K562 (cell line): ENCODE results near the gene HOXB3. TPM values are rescaled to one million over a fixed set of nuclear protein-coding genes. Genes with fewer than 3 reads are reported as not detected.

ENCODE experiments used
- ASH1L ChIP-seq: fragments of 450-650 bp; IDR thresholded peaks from 2 replicates; pipeline ENCODE4 v1.6.1; 2018; ENCODE audit warnings: borderline replicate concordance, mild to moderate bottlenecking, low read depth; ENCODE audit not compliant: partially characterized antibody
- BMI1 ChIP-seq: fragments of 150-350 bp; IDR thresholded peaks from 2 replicates; pipeline ENCODE4 v1.6.1; 2014; ENCODE audit warnings: low read length
- CBFA2T3 ChIP-seq: fragments of 450-650 bp; IDR thresholded peaks from 2 replicates; pipeline ENCODE4 v1.6.1; 2017
- CXXC5 ChIP-seq: fragments of 250-450 bp; sonication (Bioruptor Pico); IDR thresholded peaks from 2 replicates; pipeline ENCODE4 v1.8.0; 2022; ENCODE audit warnings: inconsistent platforms, mild to moderate bottlenecking, moderate library complexity
- E2F3 ChIP-seq: fragments of 250-450 bp; sonication (Bioruptor Pico); IDR thresholded peaks from 2 replicates; pipeline ENCODE4 v1.4.0; 2020; ENCODE audit warnings: mild to moderate bottlenecking
- GABPB2 ChIP-seq: fragments of 250-450 bp; sonication (Bioruptor Pico); conservative IDR thresholded peaks from 2 replicates; pipeline ENCODE4 v1.5.1; 2021; ENCODE audit warnings: mild to moderate bottlenecking
- HMG20A ChIP-seq: fragments of 450-650 bp; formaldehyde crosslinking; conservative IDR thresholded peaks from 2 replicates; pipeline ENCODE4 v1.4.0; 2020; ENCODE audit warnings: mild to moderate bottlenecking, mixed read lengths
- HNRNPLL ChIP-seq: fragments of 200-400 bp; formaldehyde crosslinking; IDR thresholded peaks from 2 replicates; pipeline ENCODE4 v1.6.1; 2017; ENCODE audit warnings: low read length, low read depth, mild to moderate bottlenecking; ENCODE audit not compliant: poor library complexity, severe bottlenecking
- KDM5B ChIP-seq: fragments of 200-600 bp; sonication (generic); IDR thresholded peaks from 2 replicates; pipeline ENCODE4 v1.6.1; 2012; ENCODE audit warnings: low read depth, mild to moderate bottlenecking, moderate library complexity, low read length, control low read depth, inconsistent platforms; ENCODE audit not compliant: insufficient replicate concordance
- MBD2 ChIP-seq: sonication (generic); IDR thresholded peaks from 2 replicates; pipeline ENCODE4 v1.6.1; 2016; ENCODE audit warnings: low read depth, borderline replicate concordance
- MCM7 ChIP-seq, 2 experiments: fragments of 450-650 bp; IDR thresholded peaks; 2 replicates each; pipeline ENCODE4 v1.6.1; 2016 to 2018
- NELFE ChIP-seq: IDR thresholded peaks from 2 replicates; pipeline ENCODE4 v1.6.1; 2011; ENCODE audit warnings: mild to moderate bottlenecking; ENCODE audit not compliant: insufficient read depth, insufficient read length
- NEUROD1 ChIP-seq: fragments of 150-350 bp; IDR thresholded peaks from 2 replicates; pipeline ENCODE4 v1.6.1; 2014; ENCODE audit warnings: borderline replicate concordance, low read length, low read depth; ENCODE audit not compliant: partially characterized antibody
- NFE2 ChIP-seq: IDR thresholded peaks from 2 replicates; pipeline ENCODE4 v1.6.1; 2014; ENCODE audit warnings: antibody characterized with exemption, low read depth
- PHF20 ChIP-seq: fragments of 450-650 bp; IDR thresholded peaks from 2 replicates; pipeline ENCODE4 v1.6.1; 2018; ENCODE audit not compliant: partially characterized antibody
- PHF8 ChIP-seq: fragments of 200-600 bp; sonication (generic); IDR thresholded peaks from 2 replicates; pipeline ENCODE4 v1.6.1; 2012; ENCODE audit warnings: mixed run types, mild to moderate bottlenecking, inconsistent platforms, low read length, moderate library complexity, borderline replicate concordance
- PRPF4 ChIP-seq: fragments of 200-400 bp; formaldehyde crosslinking; IDR thresholded peaks from one replicate; pipeline ENCODE4 v1.6.1; 2017; ENCODE audit warnings: low read length, low read depth, mild to moderate bottlenecking; ENCODE audit not compliant: insufficient read depth, poor library complexity, severe bottlenecking
- SIRT6 ChIP-seq: IDR thresholded peaks from one replicate; pipeline ENCODE4 v1.6.1; 2012; ENCODE audit warnings: low read depth, mild to moderate bottlenecking, control low read depth, inconsistent platforms, low read length, moderate library complexity
- SREBF2 ChIP-seq: sonication (generic); formaldehyde crosslinking; IDR thresholded peaks from 2 replicates; pipeline ENCODE4 v1.4.0; 2020; ENCODE audit warnings: mild to moderate bottlenecking, missing genetic modification reagents
- TEAD2 ChIP-seq: fragments of 450-650 bp; IDR thresholded peaks from 2 replicates; pipeline ENCODE4 v1.6.1; 2016; ENCODE audit warnings: missing genetic modification characterization, control low read depth, missing compliant biosample characterization
- ZNF212 ChIP-seq: fragments of 450-650 bp; formaldehyde crosslinking; IDR thresholded peaks from 2 replicates; pipeline ENCODE4 v1.4.0; 2020; ENCODE audit warnings: mild to moderate bottlenecking
- ZNF561 ChIP-seq: fragments of 450-650 bp; formaldehyde crosslinking; conservative IDR thresholded peaks from 2 replicates; pipeline ENCODE4 v1.4.0; 2020; ENCODE audit warnings: mild to moderate bottlenecking, moderate library complexity
- polyA plus RNA-seq, 8 experiments: library from polyadenylated mRNA; depleted of rRNA in 4 of 8; stranded (reverse) in 5 of 8; unstranded in 3 of 8; fragments of >200 nt; fragmentation: Nextera tagmentation in 2 of 8; fragmentation: Illumina TruSeq in 1 of 8; extraction: Ambion mirVana in 2 of 8; extraction: Trizol in 1 of 8; gene quantifications; 2 replicates each; pipeline versions ENCODE4 v1.2.1 to v1.2.3, GENCODE V29; 2011 to 2014; ENCODE audit warnings: inconsistent platforms in 1 of 8, missing spikeins in 1 of 8
- total RNA-seq, 7 experiments: library from RNA; depleted of rRNA in 6 of 7; stranded (reverse); fragments of >200 nt in 6 of 7; fragmentation: Illumina TruSeq in 2 of 7; extraction: Trizol in 2 of 7; gene quantifications; 2 replicates each; pipeline versions ENCODE4 v1.2.1 to v1.2.3, GENCODE V29; 2011 to 2021; ENCODE audit warnings: low replicate concordance in 1 of 7
- TF ChIP-seq, protein P1 (sequence below): fragments of 250-450 bp; sonication (Bioruptor Pico); IDR thresholded peaks from 2 replicates; pipeline ENCODE4 v1.8.0; 2022; ENCODE audit warnings: inconsistent platforms, mild to moderate bottlenecking, moderate library complexity, borderline replicate concordance
- TF ChIP-seq, protein P2 (sequence below): sonication (generic); formaldehyde crosslinking; IDR thresholded peaks from 2 replicates; pipeline ENCODE4 v1.8.0; 2022; ENCODE audit warnings: mild to moderate bottlenecking, low read depth, missing genetic modification reagents
- TF ChIP-seq, protein P3 (sequence below): sonication (generic); formaldehyde crosslinking; IDR thresholded peaks from 2 replicates; pipeline ENCODE4 v1.8.0; 2023; ENCODE audit warnings: mild to moderate bottlenecking, missing genetic modification reagents

The HOXB3 gene
- total and polyA plus RNA-seq, 9 of the 15 experiments (the other 6 are each of a cell fraction or from before 2014, with no cell fraction given): 2.4 to 41.3 (median 20.2) TPM

DNA sequence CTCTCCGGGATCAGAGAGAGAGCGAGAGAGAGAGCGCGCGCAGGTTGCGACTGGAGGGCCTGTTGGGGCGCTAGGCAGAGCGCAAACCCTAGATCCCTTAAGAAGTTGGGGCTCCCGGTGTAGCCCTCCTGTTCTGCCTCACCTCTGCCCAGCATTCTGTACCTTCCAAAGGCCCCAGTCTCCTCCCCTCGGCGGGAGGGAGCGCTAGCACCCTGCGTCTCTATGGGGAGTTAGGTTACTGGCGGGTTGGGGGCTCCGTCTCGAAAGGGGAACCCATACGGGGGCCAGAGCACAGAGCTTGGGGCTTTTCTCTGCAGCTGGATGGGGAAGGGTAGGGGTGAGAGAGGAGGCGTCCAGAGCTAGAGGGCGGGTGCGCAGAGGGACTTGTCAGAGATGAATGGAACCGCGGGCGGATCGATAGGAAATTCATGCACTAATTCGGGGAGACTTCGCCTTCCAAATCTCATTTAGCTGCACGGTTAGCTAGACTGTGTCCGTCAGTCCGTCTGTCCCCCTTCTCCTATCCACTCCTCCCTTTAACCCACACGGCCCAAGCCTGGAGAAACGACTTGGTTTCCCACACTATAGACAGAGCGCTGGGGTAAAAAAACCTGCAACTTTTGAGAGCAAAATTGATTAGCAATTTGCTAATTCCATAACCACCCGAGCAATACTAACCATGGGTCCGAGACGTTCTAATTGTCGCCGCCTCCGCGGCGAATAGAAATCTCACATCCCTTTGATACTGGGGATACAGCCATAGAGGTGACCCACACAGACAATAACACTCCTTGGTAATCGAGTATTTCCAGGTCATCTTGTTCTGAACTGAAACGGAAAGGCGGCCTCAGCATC, 11.2 kb downstream of the HOXB3 start (continued):
- TF ChIP-seq SIRT6 (no peak), HNRNPLL (no peak), CBFA2T3 (no peak), MBD2 (no peak), GABPB2 (no peak), CXXC5 (CRISPR knock-in tag) (peak; percentile 19; the same call in 1 of the 2 replicates), NFE2 (no peak), HMG20A (CRISPR knock-in tag) (no peak), SREBF2 (CRISPR knock-in tag) (no peak), ZNF212 (CRISPR knock-in tag) (no peak), ASH1L (no peak), PRPF4 (no peak), NELFE (no peak), KDM5B (peak; percentile 34), PHF8 (peak; percentile 32; the same call in 1 of the 2 replicates), PHF20 (no peak), BMI1 (no peak), TEAD2 (tag) (no peak), MCM7 (IDR thresholded peaks at IDR 0.05) (no peak), E2F3 (CRISPR knock-in tag) (0 out of 2 replicates have a peak, but pooled peaks have one; percentile 24), ZNF561 (CRISPR knock-in tag) (no peak), NEUROD1 (no peak)
- TF ChIP-seq, protein P1, sequence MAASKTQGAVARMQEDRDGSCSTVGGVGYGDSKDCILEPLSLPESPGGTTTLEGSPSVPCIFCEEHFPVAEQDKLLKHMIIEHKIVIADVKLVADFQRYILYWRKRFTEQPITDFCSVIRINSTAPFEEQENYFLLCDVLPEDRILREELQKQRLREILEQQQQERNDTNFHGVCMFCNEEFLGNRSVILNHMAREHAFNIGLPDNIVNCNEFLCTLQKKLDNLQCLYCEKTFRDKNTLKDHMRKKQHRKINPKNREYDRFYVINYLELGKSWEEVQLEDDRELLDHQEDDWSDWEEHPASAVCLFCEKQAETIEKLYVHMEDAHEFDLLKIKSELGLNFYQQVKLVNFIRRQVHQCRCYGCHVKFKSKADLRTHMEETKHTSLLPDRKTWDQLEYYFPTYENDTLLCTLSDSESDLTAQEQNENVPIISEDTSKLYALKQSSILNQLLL (CRISPR knock-in tag): no peak
- TF ChIP-seq, protein P2, sequence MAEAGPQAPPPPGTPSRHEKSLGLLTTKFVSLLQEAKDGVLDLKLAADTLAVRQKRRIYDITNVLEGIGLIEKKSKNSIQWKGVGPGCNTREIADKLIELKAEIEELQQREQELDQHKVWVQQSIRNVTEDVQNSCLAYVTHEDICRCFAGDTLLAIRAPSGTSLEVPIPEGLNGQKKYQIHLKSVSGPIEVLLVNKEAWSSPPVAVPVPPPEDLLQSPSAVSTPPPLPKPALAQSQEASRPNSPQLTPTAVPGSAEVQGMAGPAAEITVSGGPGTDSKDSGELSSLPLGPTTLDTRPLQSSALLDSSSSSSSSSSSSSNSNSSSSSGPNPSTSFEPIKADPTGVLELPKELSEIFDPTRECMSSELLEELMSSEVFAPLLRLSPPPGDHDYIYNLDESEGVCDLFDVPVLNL (CRISPR knock-in tag): no peak
- TF ChIP-seq, protein P3, sequence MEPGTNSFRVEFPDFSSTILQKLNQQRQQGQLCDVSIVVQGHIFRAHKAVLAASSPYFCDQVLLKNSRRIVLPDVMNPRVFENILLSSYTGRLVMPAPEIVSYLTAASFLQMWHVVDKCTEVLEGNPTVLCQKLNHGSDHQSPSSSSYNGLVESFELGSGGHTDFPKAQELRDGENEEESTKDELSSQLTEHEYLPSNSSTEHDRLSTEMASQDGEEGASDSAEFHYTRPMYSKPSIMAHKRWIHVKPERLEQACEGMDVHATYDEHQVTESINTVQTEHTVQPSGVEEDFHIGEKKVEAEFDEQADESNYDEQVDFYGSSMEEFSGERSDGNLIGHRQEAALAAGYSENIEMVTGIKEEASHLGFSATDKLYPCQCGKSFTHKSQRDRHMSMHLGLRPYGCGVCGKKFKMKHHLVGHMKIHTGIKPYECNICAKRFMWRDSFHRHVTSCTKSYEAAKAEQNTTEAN (CRISPR knock-in tag): no peak
